ENCODE data around the gene CDH4.

DNA sequence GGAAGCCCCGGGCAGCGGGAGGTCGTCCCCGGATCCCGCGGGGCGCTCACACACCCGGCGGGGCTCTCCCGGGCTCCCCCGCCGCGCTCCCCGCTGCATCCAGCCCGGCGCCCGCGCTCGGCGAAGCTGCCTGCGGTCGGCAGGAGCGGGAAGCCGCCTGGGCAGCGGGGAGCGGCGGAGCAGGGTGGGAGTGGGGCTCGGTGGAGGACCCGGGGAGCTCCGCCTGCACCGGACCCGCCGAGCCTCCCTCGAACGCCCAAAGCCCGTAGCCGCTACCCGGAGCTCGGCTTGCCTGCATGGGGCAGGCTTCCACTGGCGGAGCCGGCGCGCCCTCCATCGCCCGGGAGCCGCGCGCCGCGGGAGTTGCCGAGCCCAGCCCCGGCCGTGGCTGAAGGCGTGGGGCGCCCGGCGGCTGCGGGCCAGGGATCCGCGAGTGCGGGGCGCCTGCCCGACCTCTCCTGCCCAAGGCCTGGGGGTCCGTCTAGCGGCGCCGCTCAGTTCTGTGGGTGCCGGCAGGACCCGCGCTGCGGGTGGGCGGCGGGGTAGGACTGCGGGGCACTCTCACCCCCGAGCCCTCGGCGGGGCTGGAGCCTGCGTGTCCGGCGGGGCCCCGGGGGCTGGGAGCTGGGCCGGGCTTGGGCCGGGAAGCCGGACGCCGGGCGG is 671 bp downstream of the CDH4 start:
- TF ChIP-seq CTCF (IDR thresholded peaks at IDR 0.05) = no peak
- TF ChIP-seq EP300 (IDR thresholded peaks at IDR 0.05) = no peak

Measured in ovary (tissue), 3 donors.